C4-2B (cell line): Measurements from ENCODE around the gene SMAGP.
"Not testable (repeated sequence)": the region's sequence is repeated elsewhere in the genome, so short reads cannot be mapped to it uniquely, and the experiment has no call there.

Experiments
- CTCF ChIP-seq: fragments of 450-650 bp; conservative IDR thresholded peaks from 2 replicates; pipeline ENCODE4 v1.5.1; 2017; ENCODE audit warnings: mild to moderate bottlenecking
- ZFX ChIP-seq: fragments of 450-650 bp; IDR thresholded peaks from 2 replicates; pipeline ENCODE4 v1.6.1; 2017

GRCh38 chr12:51272810-51273209 is 2.6 kb upstream of the SMAGP start:
- TF ChIP-seq CTCF, ZFX: not testable (repeated sequence)
